ENCODE data around the gene ZNF624. TPM values are rescaled to one million over a fixed set of nuclear protein-coding genes. Genes with fewer than 3 reads are reported as not detected.

ZNF624 gene
- total and polyA plus RNA-seq, 2 donors (not counting 1 experiment from before 2014, with no cell fraction given): 2.2 to 12.0 TPM

- Histone ChIP-seq H3K4me2 (replicated peaks; ENCODE audit: low read depth, low read length, poor library complexity, severe bottlenecking) (no peak overlapping the region), H3K79me2 (ENCODE audit: control insufficient read depth, insufficient read depth, low read length) (no peaks in the 10 kb centered on the region), H4K20me1 (ENCODE audit: control insufficient read depth, insufficient read depth, low read length, poor library complexity, severe bottlenecking) (no peaks in the 10 kb centered on the region), H3K4me3 (ENCODE audit: control extremely low read depth in 1 of 5, extremely low read depth in 1 of 5, insufficient read depth in 1 of 5, low read depth in 2 of 5, low read length in 4 of 5) (no peak overlapping the region), H3K9me3 (ENCODE audit: control extremely low read depth in 1 of 3, control insufficient read depth in 2 of 3, insufficient read depth in 1 of 3, low read length in 2 of 3) (peaks cover 15 to 52% (median 35%) of the 10 kb centered on the region in 3 donors), H3K36me3 (replicated peaks in 1 of 2; ENCODE audit: control extremely low read depth in 1 of 2, control insufficient read depth in 1 of 2, extremely low read depth in 1 of 2, insufficient read depth in 2 of 2, low read length in 1 of 2) (peaks cover 0 to 3% of the 10 kb centered on the region in 2 experiments), H3K27ac (ENCODE audit: low read length in 2 of 2) (no peak overlapping the region), H2AFZ (ENCODE audit: insufficient read depth, low read depth, low read length, poor library complexity, severe bottlenecking) (no peak overlapping the region), H3K9ac (ENCODE audit: low read length) (no peak overlapping the region), H3K4me1 (ENCODE audit: control insufficient read depth in 2 of 2, insufficient read depth in 2 of 2, low read length in 2 of 2) (no peaks in the 10 kb centered on the region), H3K27me3 (replicated peaks in 1 of 4; ENCODE audit: control extremely low read depth in 1 of 4, control insufficient read depth in 3 of 4, insufficient read depth in 4 of 4, low read length in 3 of 4) (no peaks in the 10 kb centered on the region)
- H3K4me3 Mint-ChIP-seq: no peak overlapping the region
- no peaks in the 10 kb centered on the region for H3K27me3 Mint-ChIP-seq
- H3K4me1 Mint-ChIP-seq: no peaks in the 10 kb centered on the region
- DNase-seq (no peak), ATAC-seq (ENCODE audit: low read depth) (no peak)
- TF ChIP-seq EZH2 (IDR thresholded peaks at IDR 0.05; ENCODE audit: borderline replicate concordance, insufficient read depth, low read depth, low read length, poor library complexity, severe bottlenecking): no peak
- TF ChIP-seq, protein P1, sequence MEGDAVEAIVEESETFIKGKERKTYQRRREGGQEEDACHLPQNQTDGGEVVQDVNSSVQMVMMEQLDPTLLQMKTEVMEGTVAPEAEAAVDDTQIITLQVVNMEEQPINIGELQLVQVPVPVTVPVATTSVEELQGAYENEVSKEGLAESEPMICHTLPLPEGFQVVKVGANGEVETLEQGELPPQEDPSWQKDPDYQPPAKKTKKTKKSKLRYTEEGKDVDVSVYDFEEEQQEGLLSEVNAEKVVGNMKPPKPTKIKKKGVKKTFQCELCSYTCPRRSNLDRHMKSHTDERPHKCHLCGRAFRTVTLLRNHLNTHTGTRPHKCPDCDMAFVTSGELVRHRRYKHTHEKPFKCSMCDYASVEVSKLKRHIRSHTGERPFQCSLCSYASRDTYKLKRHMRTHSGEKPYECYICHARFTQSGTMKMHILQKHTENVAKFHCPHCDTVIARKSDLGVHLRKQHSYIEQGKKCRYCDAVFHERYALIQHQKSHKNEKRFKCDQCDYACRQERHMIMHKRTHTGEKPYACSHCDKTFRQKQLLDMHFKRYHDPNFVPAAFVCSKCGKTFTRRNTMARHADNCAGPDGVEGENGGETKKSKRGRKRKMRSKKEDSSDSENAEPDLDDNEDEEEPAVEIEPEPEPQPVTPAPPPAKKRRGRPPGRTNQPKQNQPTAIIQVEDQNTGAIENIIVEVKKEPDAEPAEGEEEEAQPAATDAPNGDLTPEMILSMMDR (IDR thresholded peaks at IDR 0.05): no peak
- 93% methylated on average over 47 of the region's 53 CpGs for WGBS (ENCODE audit: insufficient coverage)
- POLR2A ChIA-PET: no interaction called here
- H3K27ac Mint-ChIP-seq: no peak overlapping the region
- intact Hi-C loops (cut with micrococcal nuclease): no loop called here
- peaks cover 25% of the 10 kb centered on the region for H3K9me3 Mint-ChIP-seq (ENCODE audit: insufficient read depth)
- CTCF ChIA-PET: interaction anchor here (0.5 kb wide), 1 partner anchor 250 kb away, joined by 5 read pairs; no protein-coding TSS in a partner anchor
Observed at GRCh38 chr17:16617481-16618060, 36.1 kb downstream of the ZNF624 start.

GRCh38 chr17:16599537-16599936 lies 54.1 kb downstream of the ZNF624 start:
- Histone ChIP-seq H3K4me3 (ENCODE audit: control extremely low read depth in 1 of 5, extremely low read depth in 1 of 5, insufficient read depth in 1 of 5, low read depth in 2 of 5, low read length in 4 of 5) (no peak overlapping the region), H3K4me2 (replicated peaks; ENCODE audit: low read depth, low read length, poor library complexity, severe bottlenecking) (no peak overlapping the region), H3K9me3 (ENCODE audit: control extremely low read depth in 1 of 3, control insufficient read depth in 2 of 3, insufficient read depth in 1 of 3, low read length in 2 of 3) (peaks cover 0 to 19% (median 3%) of the 10 kb centered on the region in 3 donors), H3K9ac (ENCODE audit: low read length) (no peak overlapping the region), H3K36me3 (replicated peaks in 1 of 2; ENCODE audit: control extremely low read depth in 1 of 2, control insufficient read depth in 1 of 2, extremely low read depth in 1 of 2, insufficient read depth in 2 of 2, low read length in 1 of 2) (no peaks in the 10 kb centered on the region), H4K20me1 (ENCODE audit: control insufficient read depth, insufficient read depth, low read length, poor library complexity, severe bottlenecking) (no peaks in the 10 kb centered on the region), H2AFZ (ENCODE audit: insufficient read depth, low read depth, low read length, poor library complexity, severe bottlenecking) (no peak overlapping the region), H3K79me2 (ENCODE audit: control insufficient read depth, insufficient read depth, low read length) (no peaks in the 10 kb centered on the region), H3K4me1 (ENCODE audit: control insufficient read depth in 2 of 2, insufficient read depth in 2 of 2, low read length in 2 of 2) (no peaks in the 10 kb centered on the region), H3K27ac (ENCODE audit: low read length in 2 of 2) (no peak overlapping the region), H3K27me3 (replicated peaks in 1 of 4; ENCODE audit: control extremely low read depth in 1 of 4, control insufficient read depth in 3 of 4, insufficient read depth in 4 of 4, low read length in 3 of 4) (peaks cover 0 to 4% (median 0%) of the 10 kb centered on the region in 4 experiments)
- ChIA-PET POLR2A (no interaction called here), CTCF (no interaction called here)
- intact Hi-C loops (cut with micrococcal nuclease): no loop called here
- H3K27ac Mint-ChIP-seq: no peak overlapping the region
- ATAC-seq (ENCODE audit: low read depth): no peak
- no peak for DNase-seq
- H3K27me3 Mint-ChIP-seq: peaks cover 13% of the 10 kb centered on the region
- 93% methylated on average over 4 of the region's 5 CpGs for WGBS (ENCODE audit: insufficient coverage)
- TF ChIP-seq, protein P1 (IDR thresholded peaks at IDR 0.05): no peak
- TF ChIP-seq EZH2 (IDR thresholded peaks at IDR 0.05; ENCODE audit: borderline replicate concordance, insufficient read depth, low read depth, low read length, poor library complexity, severe bottlenecking): no peak
- H3K4me3 Mint-ChIP-seq: no peak overlapping the region
- no peaks in the 10 kb centered on the region for H3K4me1 Mint-ChIP-seq
- H3K9me3 Mint-ChIP-seq (ENCODE audit: insufficient read depth): peaks cover 6% of the 10 kb centered on the region

Measured in B cell (primary cell).